IMR-90 (cell line): ENCODE measurements around the gene DMD. TPM values are rescaled to one million over a fixed set of nuclear protein-coding genes. Genes with fewer than 3 reads are reported as not detected.

Source experiments
- ATAC-seq: fragments of 200-7000 bp; cut with Tn5 transposase; 2 replicates; pipeline ENCODE4 v1.9.1; 2020; ENCODE audit warnings: low read depth, mild to moderate bottlenecking, moderate library complexity
- BruUV-seq: library from RNA; stranded (reverse); fragments of 400-500 nt; replicated peaks from 2 replicates; lab custom pipeline; 2021; lab: Mats Ljungman, UMichigan
- CTCF ChIA-PET: fragments of 300-600 bp; formaldehyde crosslinking; extraction: SDS; loops from one replicate; lab custom pipeline; 2021; ENCODE audit warnings: antibody characterized with exemption; lab: Yijun Ruan, JAX
- POLR2A ChIA-PET: fragments of 300-600 bp; sonication (Branson Sonifier 250); formaldehyde crosslinking; loops from one replicate; lab custom pipeline; 2022; ENCODE audit warnings: antibody characterized with exemption; ENCODE audit not compliant: unreplicated experiment; lab: Charles Lee
- DNase-seq: peaks from one replicate; pipeline ENCODE4 v3.0.0; 2013
- H2AFZ ChIP-seq: replicated peaks from 2 replicates; pipeline ENCODE3; 2013; ENCODE audit warnings: low read length, mild to moderate bottlenecking; ENCODE audit not compliant: poor library complexity
- H2AK5ac ChIP-seq: 2 replicates; pipeline ENCODE4 v1.6.1; 2013; ENCODE audit warnings: low read depth, low read length, inconsistent platforms
- H2AK9ac ChIP-seq: replicated peaks from 2 replicates; pipeline ENCODE3; 2013; ENCODE audit warnings: mild to moderate bottlenecking, low read depth, low read length, moderate library complexity; ENCODE audit not compliant: poor library complexity
- H2BK120ac ChIP-seq: 2 replicates; pipeline ENCODE4 v1.6.1; 2013; ENCODE audit warnings: low read depth, low read length, inconsistent platforms
- H2BK15ac ChIP-seq: 3 replicates; pipeline ENCODE4 v1.6.1; 2013; ENCODE audit warnings: low read depth, low read length, inconsistent platforms
- H2BK20ac ChIP-seq: 2 replicates; pipeline ENCODE4 v1.6.1; 2013; ENCODE audit warnings: low read depth, mild to moderate bottlenecking, inconsistent platforms, low read length, moderate library complexity
- H2BK5ac ChIP-seq: 2 replicates; pipeline ENCODE4 v1.6.1; 2013; ENCODE audit warnings: mild to moderate bottlenecking, low read depth, low read length, inconsistent platforms; ENCODE audit not compliant: poor library complexity, severe bottlenecking
- H3K14ac ChIP-seq: replicated peaks from 2 replicates; pipeline ENCODE4 v1.6.1; 2013; ENCODE audit warnings: low read depth, low read length, inconsistent platforms
- H3K18ac ChIP-seq: 2 replicates; pipeline ENCODE4 v1.6.1; 2013; ENCODE audit warnings: low read depth, low read length, control low read depth
- H3K23ac ChIP-seq: 2 replicates; pipeline ENCODE4 v1.6.1; 2013; ENCODE audit warnings: low read depth, low read length, inconsistent platforms
- H3K27ac ChIP-seq: 2 replicates; pipeline ENCODE4 v1.5.1; 2013; ENCODE audit warnings: mild to moderate bottlenecking, control low read depth, low read length; ENCODE audit not compliant: insufficient read depth
- H3K27me3 ChIP-seq: 2 replicates; pipeline ENCODE4 v1.6.1; 2013; ENCODE audit warnings: low read length; ENCODE audit not compliant: control insufficient read depth, insufficient read depth
- H3K36me3 ChIP-seq: 2 replicates; pipeline ENCODE4 v1.6.1; 2013; ENCODE audit warnings: low read length, mixed read lengths; ENCODE audit not compliant: control insufficient read depth, insufficient read depth
- H3K4ac ChIP-seq: 2 replicates; pipeline ENCODE4 v1.6.1; 2013; ENCODE audit warnings: low read depth, low read length, inconsistent platforms
- H3K4me1 ChIP-seq: 2 replicates; pipeline ENCODE4 v1.6.1; 2013; ENCODE audit warnings: low read length, mixed read lengths; ENCODE audit not compliant: control insufficient read depth, insufficient read depth
- H3K4me2 ChIP-seq: 2 replicates; pipeline ENCODE4 v1.6.1; 2013; ENCODE audit warnings: low read depth, mild to moderate bottlenecking, control low read depth, low read length, moderate library complexity
- H3K4me3 ChIP-seq: 2 replicates; pipeline ENCODE4 v1.5.1; 2013; ENCODE audit warnings: low read depth, mild to moderate bottlenecking, control low read depth, low read length, moderate library complexity; ENCODE audit not compliant: insufficient read depth
- H3K56ac ChIP-seq: 2 replicates; pipeline ENCODE4 v1.6.1; 2013; ENCODE audit warnings: low read length, inconsistent platforms; ENCODE audit not compliant: insufficient read depth; ENCODE audit errors: extremely low read depth
- H3K79me1 ChIP-seq, 2 experiments: 2 replicates each; pipeline ENCODE4 v1.6.1; 2013; ENCODE audit warnings: low read length in 2 of 2, inconsistent platforms in 1 of 2, low read depth in 1 of 2
- H3K9ac ChIP-seq: 2 replicates; pipeline ENCODE4 v1.6.1; 2013; ENCODE audit warnings: low read depth, low read length, control low read depth
- H3K9me1 ChIP-seq: 2 replicates; pipeline ENCODE4 v1.6.1; 2013; ENCODE audit warnings: low read length, inconsistent platforms; ENCODE audit not compliant: insufficient read depth
- H3K9me3 ChIP-seq: 2 replicates; pipeline ENCODE4 v1.6.1; 2013; ENCODE audit warnings: low read length; ENCODE audit not compliant: control insufficient read depth, insufficient read depth
- H4K20me1 ChIP-seq: 2 replicates; pipeline ENCODE4 v1.6.1; 2013; ENCODE audit warnings: low read length, inconsistent platforms; ENCODE audit not compliant: insufficient read depth
- H4K5ac ChIP-seq: 2 replicates; pipeline ENCODE4 v1.6.1; 2013; ENCODE audit warnings: mild to moderate bottlenecking, low read depth, low read length, control low read depth
- H4K8ac ChIP-seq, 2 experiments: 2 replicates each; pipeline ENCODE4 v1.6.1; 2013; ENCODE audit warnings: low read depth in 2 of 2, low read length in 2 of 2, control low read depth in 1 of 2, inconsistent platforms in 1 of 2
- H4K91ac ChIP-seq: 2 replicates; pipeline ENCODE4 v1.6.1; 2013; ENCODE audit warnings: low read depth, low read length, inconsistent platforms; ENCODE audit not compliant: insufficient read depth
- BHLHE40 ChIP-seq: fragments of 150-350 bp; IDR thresholded peaks from 2 replicates; pipeline ENCODE4 v1.6.1; 2016; ENCODE audit warnings: mild to moderate bottlenecking, low read depth, low read length
- CEBPB ChIP-seq: IDR thresholded peaks from 2 replicates; pipeline ENCODE4 v1.6.1; 2012; ENCODE audit warnings: low read depth, low read length, improper control_type of control experiment
- CHD1 ChIP-seq: IDR thresholded peaks from 2 replicates; pipeline ENCODE4 v1.6.1; 2012; ENCODE audit warnings: low read depth, low read length, improper control_type of control experiment
- CTCF ChIP-seq: conservative IDR thresholded peaks from 2 replicates; pipeline ENCODE4 v1.5.1; 2012; ENCODE audit warnings: mild to moderate bottlenecking, low read depth, low read length, improper control_type of control experiment
- FOS ChIP-seq: fragments of 150-350 bp; IDR thresholded peaks from 2 replicates; pipeline ENCODE4 v1.6.1; 2016; ENCODE audit warnings: low read depth, low read length
- MAFK ChIP-seq: IDR thresholded peaks from 2 replicates; pipeline ENCODE4 v1.6.1; 2012; ENCODE audit warnings: low read depth, low read length, improper control_type of control experiment
- MAZ ChIP-seq: IDR thresholded peaks from 2 replicates; pipeline ENCODE4 v1.6.1; 2012; ENCODE audit warnings: low read depth, mild to moderate bottlenecking, low read length, improper control_type of control experiment, moderate library complexity, borderline replicate concordance
- MXI1 ChIP-seq: IDR thresholded peaks from 2 replicates; pipeline ENCODE4 v1.6.1; 2012; ENCODE audit warnings: low read depth, mild to moderate bottlenecking, low read length, moderate library complexity, borderline replicate concordance
- NFE2L2 ChIP-seq: fragments of 150-350 bp; IDR thresholded peaks from 2 replicates; pipeline ENCODE4 v1.6.1; 2016; ENCODE audit warnings: low read depth, mild to moderate bottlenecking, low read length
- POLR2A ChIP-seq: IDR thresholded peaks from 2 replicates; pipeline ENCODE4 v1.6.1; 2012; ENCODE audit warnings: mild to moderate bottlenecking, low read depth, low read length
- RAD21 ChIP-seq: IDR thresholded peaks from 2 replicates; pipeline ENCODE4 v1.6.1; 2012; ENCODE audit warnings: low read length, improper control_type of control experiment
- RCOR1 ChIP-seq: IDR thresholded peaks from 2 replicates; pipeline ENCODE4 v1.6.1; 2012; ENCODE audit warnings: mild to moderate bottlenecking, low read length, improper control_type of control experiment; ENCODE audit not compliant: insufficient replicate concordance
- RFX5 ChIP-seq: IDR thresholded peaks from 2 replicates; pipeline ENCODE4 v1.8.0; 2012; ENCODE audit warnings: low read depth, mild to moderate bottlenecking, low read length, moderate library complexity
- SMC3 ChIP-seq: fragments of 150-350 bp; IDR thresholded peaks from 2 replicates; pipeline ENCODE4 v1.6.1; 2016; ENCODE audit warnings: low read depth, mild to moderate bottlenecking, antibody characterized with exemption, low read length, moderate library complexity
- USF2 ChIP-seq: fragments of 150-350 bp; IDR thresholded peaks from 2 replicates; pipeline ENCODE4 v1.6.1; 2017; ENCODE audit warnings: mild to moderate bottlenecking, antibody characterized with exemption, low read length, low read depth
- WGBS, 2 experiments: methylation state at CpG; one replicate each; pipeline versions ENCODE4 v1.1.5 to v1.1.7; 2013; ENCODE audit warnings: missing lambda C conversion rate in 2 of 2; ENCODE audit not compliant: insufficient read length in 1 of 2; ENCODE audit errors: extremely low coverage in 2 of 2; 5-methylcytosine and 5-hydroxymethylcytosine counted together
- dilution Hi-C: fragments of 300-500 bp; cut with HindIII; formaldehyde crosslinking; loops from one replicate; pipeline ENCODE4 v1.14.3; 2018; ENCODE audit warnings: low sequenced_read_pairs; ENCODE audit not compliant: unreplicated experiment
- in situ Hi-C: fragments of 300-500 bp; cut with MboI; formaldehyde crosslinking; loops from 3 replicates; pipeline ENCODE4 v1.14.3; 2019; ENCODE audit warnings: low sequenced_read_pairs, inconsistent platforms, mixed read lengths
- intact Hi-C: fragments of 100-400 bp; cut with micrococcal nuclease; formaldehyde crosslinking; loops from 2 replicates; pipeline ENCODE4 v1.10.0; 2022
- polyA plus RNA-seq, 3 experiments: library from polyadenylated mRNA; depleted of rRNA; stranded (reverse); fragments of >200 nt; gene quantifications; 2 replicates each; pipeline ENCODE4 v1.2.3, GENCODE V29; 2012; ENCODE audit warnings: low replicate concordance in 1 of 3
- total RNA-seq: library from RNA; depleted of rRNA; stranded (reverse); fragments of >200 nt; gene quantifications from 2 replicates; pipeline ENCODE4 v1.2.3, GENCODE V29; 2012
- TF ChIP-seq, protein P1 (sequence below): fragments of 150-350 bp; IDR thresholded peaks from 2 replicates; pipeline ENCODE4 v1.6.1; 2016; ENCODE audit warnings: low read depth, mild to moderate bottlenecking, low read length, moderate library complexity, borderline replicate concordance

Gene DMD
- total and polyA plus RNA-seq, 2 of the 4 experiments (the other 2 are of a cell fraction): 6.6 to 11.8 TPM

GRCh38 chrX:31836479-31836878 lies 1374.9 kb downstream of the DMD start:
- H3K14ac ChIP-seq: no peak overlapping the region
- CTCF ChIA-PET: no interaction called here

More at GRCh38 chrX:31836479-31836878, 1374.9 kb downstream of the DMD start:
- Histone ChIP-seq H3K79me1 (no peaks in the 10 kb centered on the region), H4K5ac (no peak overlapping the region), H2BK15ac (no peak overlapping the region), H3K56ac (no peak overlapping the region), H4K8ac (no peak overlapping the region), H4K91ac (no peak overlapping the region), H2AK5ac (no peak overlapping the region), H3K4ac (no peak overlapping the region), H2BK120ac (no peak overlapping the region), H4K20me1 (no peaks in the 10 kb centered on the region), H3K9me1 (no peaks in the 10 kb centered on the region), H3K4me1 (no peaks in the 10 kb centered on the region), H2AFZ (no peak overlapping the region), H2BK5ac (no peak overlapping the region), H3K36me3 (no peaks in the 10 kb centered on the region), H3K9me3 (no peaks in the 10 kb centered on the region), H3K4me3 (no peak overlapping the region), H2BK20ac (no peak overlapping the region), H3K4me2 (no peak overlapping the region), H2AK9ac (no peak overlapping the region), H3K9ac (no peak overlapping the region), H3K23ac (no peak overlapping the region), H3K18ac (no peak overlapping the region), H3K27ac (no peak overlapping the region), H3K27me3 (no peaks in the 10 kb centered on the region)
- DNase-seq: no peak
- intact Hi-C loops: no loop called here
- no TSS peak for BruUV-seq
- no peak for ATAC-seq
- POLR2A ChIA-PET: no interaction called here
- no peak for TF ChIP-seq CTCF
- TF ChIP-seq RCOR1: no peak
- no peak for TF ChIP-seq BHLHE40
- no peak for TF ChIP-seq CHD1
- no peak for TF ChIP-seq CEBPB
- TF ChIP-seq MXI1: no peak
- TF ChIP-seq RFX5: no peak
- no peak for TF ChIP-seq FOS
- TF ChIP-seq POLR2A: no peak
- no peak for TF ChIP-seq USF2
- TF ChIP-seq MAZ: no peak
- no peak for TF ChIP-seq RAD21
- no peak for TF ChIP-seq SMC3
- no peak for TF ChIP-seq MAFK
- TF ChIP-seq, protein P1, sequence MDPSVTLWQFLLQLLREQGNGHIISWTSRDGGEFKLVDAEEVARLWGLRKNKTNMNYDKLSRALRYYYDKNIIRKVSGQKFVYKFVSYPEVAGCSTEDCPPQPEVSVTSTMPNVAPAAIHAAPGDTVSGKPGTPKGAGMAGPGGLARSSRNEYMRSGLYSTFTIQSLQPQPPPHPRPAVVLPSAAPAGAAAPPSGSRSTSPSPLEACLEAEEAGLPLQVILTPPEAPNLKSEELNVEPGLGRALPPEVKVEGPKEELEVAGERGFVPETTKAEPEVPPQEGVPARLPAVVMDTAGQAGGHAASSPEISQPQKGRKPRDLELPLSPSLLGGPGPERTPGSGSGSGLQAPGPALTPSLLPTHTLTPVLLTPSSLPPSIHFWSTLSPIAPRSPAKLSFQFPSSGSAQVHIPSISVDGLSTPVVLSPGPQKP: no peak
- TF ChIP-seq NFE2L2: no peak
- no CpG with 5 or more reads among the region's 3 CpGs for WGBS, 2 experiments
- dilution Hi-C loops: no loop called here
- in situ Hi-C loops: no loop called here
